IMR-90 (cell line): Measurements from ENCODE around the gene OTUB2. TPM values are rescaled to one million over a fixed set of nuclear protein-coding genes. Genes with fewer than 3 reads are reported as not detected.

ENCODE experiments used
- ATAC-seq: fragments of 200-7000 bp; cut with Tn5 transposase; 2 replicates; pipeline ENCODE4 v1.9.1; 2020; ENCODE audit warnings: low read depth, mild to moderate bottlenecking, moderate library complexity
- BruUV-seq: library from RNA; stranded (reverse); fragments of 400-500 nt; replicated peaks from 2 replicates; lab custom pipeline; 2021; lab: Mats Ljungman, UMichigan
- CTCF ChIA-PET: fragments of 300-600 bp; formaldehyde crosslinking; extraction: SDS; loops from one replicate; lab custom pipeline; 2021; ENCODE audit warnings: antibody characterized with exemption; lab: Yijun Ruan, JAX
- POLR2A ChIA-PET: fragments of 300-600 bp; sonication (Branson Sonifier 250); formaldehyde crosslinking; loops from one replicate; lab custom pipeline; 2022; ENCODE audit warnings: antibody characterized with exemption; ENCODE audit not compliant: unreplicated experiment; lab: Charles Lee
- DNase-seq: peaks from one replicate; pipeline ENCODE4 v3.0.0; 2013
- H2AFZ ChIP-seq: replicated peaks from 2 replicates; pipeline ENCODE3; 2013; ENCODE audit warnings: low read length, mild to moderate bottlenecking; ENCODE audit not compliant: poor library complexity
- H2AK5ac ChIP-seq: 2 replicates; pipeline ENCODE4 v1.6.1; 2013; ENCODE audit warnings: low read depth, low read length, inconsistent platforms
- H2AK9ac ChIP-seq: replicated peaks from 2 replicates; pipeline ENCODE3; 2013; ENCODE audit warnings: mild to moderate bottlenecking, low read depth, low read length, moderate library complexity; ENCODE audit not compliant: poor library complexity
- H2BK120ac ChIP-seq: 2 replicates; pipeline ENCODE4 v1.6.1; 2013; ENCODE audit warnings: low read depth, low read length, inconsistent platforms
- H2BK15ac ChIP-seq: 3 replicates; pipeline ENCODE4 v1.6.1; 2013; ENCODE audit warnings: low read depth, low read length, inconsistent platforms
- H2BK20ac ChIP-seq: 2 replicates; pipeline ENCODE4 v1.6.1; 2013; ENCODE audit warnings: low read depth, mild to moderate bottlenecking, inconsistent platforms, low read length, moderate library complexity
- H2BK5ac ChIP-seq: 2 replicates; pipeline ENCODE4 v1.6.1; 2013; ENCODE audit warnings: mild to moderate bottlenecking, low read depth, low read length, inconsistent platforms; ENCODE audit not compliant: poor library complexity, severe bottlenecking
- H3K14ac ChIP-seq: replicated peaks from 2 replicates; pipeline ENCODE4 v1.6.1; 2013; ENCODE audit warnings: low read depth, low read length, inconsistent platforms
- H3K18ac ChIP-seq: 2 replicates; pipeline ENCODE4 v1.6.1; 2013; ENCODE audit warnings: low read depth, low read length, control low read depth
- H3K23ac ChIP-seq: 2 replicates; pipeline ENCODE4 v1.6.1; 2013; ENCODE audit warnings: low read depth, low read length, inconsistent platforms
- H3K27ac ChIP-seq: 2 replicates; pipeline ENCODE4 v1.5.1; 2013; ENCODE audit warnings: mild to moderate bottlenecking, control low read depth, low read length; ENCODE audit not compliant: insufficient read depth
- H3K27me3 ChIP-seq: 2 replicates; pipeline ENCODE4 v1.6.1; 2013; ENCODE audit warnings: low read length; ENCODE audit not compliant: control insufficient read depth, insufficient read depth
- H3K36me3 ChIP-seq: 2 replicates; pipeline ENCODE4 v1.6.1; 2013; ENCODE audit warnings: low read length, mixed read lengths; ENCODE audit not compliant: control insufficient read depth, insufficient read depth
- H3K4ac ChIP-seq: 2 replicates; pipeline ENCODE4 v1.6.1; 2013; ENCODE audit warnings: low read depth, low read length, inconsistent platforms
- H3K4me1 ChIP-seq: 2 replicates; pipeline ENCODE4 v1.6.1; 2013; ENCODE audit warnings: low read length, mixed read lengths; ENCODE audit not compliant: control insufficient read depth, insufficient read depth
- H3K4me2 ChIP-seq: 2 replicates; pipeline ENCODE4 v1.6.1; 2013; ENCODE audit warnings: low read depth, mild to moderate bottlenecking, control low read depth, low read length, moderate library complexity
- H3K4me3 ChIP-seq: 2 replicates; pipeline ENCODE4 v1.5.1; 2013; ENCODE audit warnings: low read depth, mild to moderate bottlenecking, control low read depth, low read length, moderate library complexity; ENCODE audit not compliant: insufficient read depth
- H3K56ac ChIP-seq: 2 replicates; pipeline ENCODE4 v1.6.1; 2013; ENCODE audit warnings: low read length, inconsistent platforms; ENCODE audit not compliant: insufficient read depth; ENCODE audit errors: extremely low read depth
- H3K79me1 ChIP-seq, 2 experiments: 2 replicates each; pipeline ENCODE4 v1.6.1; 2013; ENCODE audit warnings: low read length in 2 of 2, inconsistent platforms in 1 of 2, low read depth in 1 of 2
- H3K9ac ChIP-seq: 2 replicates; pipeline ENCODE4 v1.6.1; 2013; ENCODE audit warnings: low read depth, low read length, control low read depth
- H3K9me1 ChIP-seq: 2 replicates; pipeline ENCODE4 v1.6.1; 2013; ENCODE audit warnings: low read length, inconsistent platforms; ENCODE audit not compliant: insufficient read depth
- H3K9me3 ChIP-seq: 2 replicates; pipeline ENCODE4 v1.6.1; 2013; ENCODE audit warnings: low read length; ENCODE audit not compliant: control insufficient read depth, insufficient read depth
- H4K20me1 ChIP-seq: 2 replicates; pipeline ENCODE4 v1.6.1; 2013; ENCODE audit warnings: low read length, inconsistent platforms; ENCODE audit not compliant: insufficient read depth
- H4K5ac ChIP-seq: 2 replicates; pipeline ENCODE4 v1.6.1; 2013; ENCODE audit warnings: mild to moderate bottlenecking, low read depth, low read length, control low read depth
- H4K8ac ChIP-seq, 2 experiments: 2 replicates each; pipeline ENCODE4 v1.6.1; 2013; ENCODE audit warnings: low read depth in 2 of 2, low read length in 2 of 2, control low read depth in 1 of 2, inconsistent platforms in 1 of 2
- H4K91ac ChIP-seq: 2 replicates; pipeline ENCODE4 v1.6.1; 2013; ENCODE audit warnings: low read depth, low read length, inconsistent platforms; ENCODE audit not compliant: insufficient read depth
- BHLHE40 ChIP-seq: fragments of 150-350 bp; IDR thresholded peaks from 2 replicates; pipeline ENCODE4 v1.6.1; 2016; ENCODE audit warnings: mild to moderate bottlenecking, low read depth, low read length
- ELK1 ChIP-seq: fragments of 150-350 bp; IDR thresholded peaks from 2 replicates; pipeline ENCODE4 v1.6.1; 2016; ENCODE audit warnings: low read depth, mild to moderate bottlenecking, low read length, moderate library complexity, borderline replicate concordance
- FOS ChIP-seq: fragments of 150-350 bp; IDR thresholded peaks from 2 replicates; pipeline ENCODE4 v1.6.1; 2016; ENCODE audit warnings: low read depth, low read length
- MAZ ChIP-seq: IDR thresholded peaks from 2 replicates; pipeline ENCODE4 v1.6.1; 2012; ENCODE audit warnings: low read depth, mild to moderate bottlenecking, low read length, improper control_type of control experiment, moderate library complexity, borderline replicate concordance
- MXI1 ChIP-seq: IDR thresholded peaks from 2 replicates; pipeline ENCODE4 v1.6.1; 2012; ENCODE audit warnings: low read depth, mild to moderate bottlenecking, low read length, moderate library complexity, borderline replicate concordance
- POLR2A ChIP-seq: IDR thresholded peaks from 2 replicates; pipeline ENCODE4 v1.6.1; 2012; ENCODE audit warnings: mild to moderate bottlenecking, low read depth, low read length
- RAD21 ChIP-seq: IDR thresholded peaks from 2 replicates; pipeline ENCODE4 v1.6.1; 2012; ENCODE audit warnings: low read length, improper control_type of control experiment
- RCOR1 ChIP-seq: IDR thresholded peaks from 2 replicates; pipeline ENCODE4 v1.6.1; 2012; ENCODE audit warnings: mild to moderate bottlenecking, low read length, improper control_type of control experiment; ENCODE audit not compliant: insufficient replicate concordance
- RFX5 ChIP-seq: IDR thresholded peaks from 2 replicates; pipeline ENCODE4 v1.8.0; 2012; ENCODE audit warnings: low read depth, mild to moderate bottlenecking, low read length, moderate library complexity
- SMC3 ChIP-seq: fragments of 150-350 bp; IDR thresholded peaks from 2 replicates; pipeline ENCODE4 v1.6.1; 2016; ENCODE audit warnings: low read depth, mild to moderate bottlenecking, antibody characterized with exemption, low read length, moderate library complexity
- USF2 ChIP-seq: fragments of 150-350 bp; IDR thresholded peaks from 2 replicates; pipeline ENCODE4 v1.6.1; 2017; ENCODE audit warnings: mild to moderate bottlenecking, antibody characterized with exemption, low read length, low read depth
- WGBS, 2 experiments: methylation state at CpG; one replicate each; pipeline versions ENCODE4 v1.1.5 to v1.1.7; 2013; ENCODE audit warnings: missing lambda C conversion rate in 2 of 2; ENCODE audit not compliant: insufficient read length in 1 of 2; ENCODE audit errors: extremely low coverage in 2 of 2; 5-methylcytosine and 5-hydroxymethylcytosine counted together
- dilution Hi-C: fragments of 300-500 bp; cut with HindIII; formaldehyde crosslinking; loops from one replicate; pipeline ENCODE4 v1.14.3; 2018; ENCODE audit warnings: low sequenced_read_pairs; ENCODE audit not compliant: unreplicated experiment
- in situ Hi-C: fragments of 300-500 bp; cut with MboI; formaldehyde crosslinking; loops from 3 replicates; pipeline ENCODE4 v1.14.3; 2019; ENCODE audit warnings: low sequenced_read_pairs, inconsistent platforms, mixed read lengths
- intact Hi-C: fragments of 100-400 bp; cut with micrococcal nuclease; formaldehyde crosslinking; loops from 2 replicates; pipeline ENCODE4 v1.10.0; 2022
- polyA plus RNA-seq, 3 experiments: library from polyadenylated mRNA; depleted of rRNA; stranded (reverse); fragments of >200 nt; gene quantifications; 2 replicates each; pipeline ENCODE4 v1.2.3, GENCODE V29; 2012; ENCODE audit warnings: low replicate concordance in 1 of 3
- total RNA-seq: library from RNA; depleted of rRNA; stranded (reverse); fragments of >200 nt; gene quantifications from 2 replicates; pipeline ENCODE4 v1.2.3, GENCODE V29; 2012

OTUB2 gene
- total and polyA plus RNA-seq, 2 of the 4 experiments (the other 2 are of a cell fraction), result 1.1 to 2.5 TPM

GRCh38 chr14:93994919-93995682, 31.0 kb upstream of the OTUB2 start:
- Histone ChIP-seq H3K36me3 (no peaks in the 10 kb centered on the region), H4K5ac (peak overlapping the region; percentile 13; the same call in 1 of the 2 replicates), H3K79me1 (no peaks in the 10 kb centered on the region), H3K4me2 (peak overlapping the region; percentile 7), H2BK15ac (0 out of 3 replicates have a peak overlapping the region, but pooled peaks have one; percentile 17), H2AFZ (peak overlapping the region; percentile 80), H4K20me1 (no peaks in the 10 kb centered on the region), H3K56ac (peak overlapping the region; percentile 41; the same call in 1 of the 2 replicates), H3K27ac (peak overlapping the region; percentile 21; the same call in 1 of the 2 replicates), H4K91ac (peak overlapping the region; percentile 48; the same call in 1 of the 2 replicates), H3K4me3 (no peak overlapping the region), H3K23ac (no peak overlapping the region), H3K18ac (peak overlapping the region; percentile 7; the same call in 1 of the 2 replicates), H2BK5ac (peak overlapping the region; percentile 30), H3K4ac (peak overlapping the region; percentile 33; the same call in 1 of the 2 replicates), H3K9ac (no peak overlapping the region), H2BK20ac (no peak overlapping the region), H3K4me1 (peaks cover 7% of the 10 kb centered on the region; the same call in 1 of the 2 replicates), H4K8ac (peak overlapping the region; percentile 55 to 68; a peak in 3 of 4 replicates), H3K9me3 (no peaks in the 10 kb centered on the region), H3K27me3 (peaks cover 3% of the 10 kb centered on the region; the same call in 1 of the 2 replicates), H3K14ac (no peak overlapping the region), H2AK5ac (peak overlapping the region; percentile 35; the same call in 1 of the 2 replicates), H2AK9ac (no peak overlapping the region), H3K9me1 (no peaks in the 10 kb centered on the region; the same call in 1 of the 2 replicates), H2BK120ac (no peak overlapping the region)
- ATAC-seq (peak; percentile 77), DNase-seq (peak; percentile 88)
- ChIA-PET CTCF (interaction anchor here (1.1 to 1.7 kb wide), 2 partner anchors 30 to 55 kb away, joined by 3 to 8 read pairs; no protein-coding TSS in a partner anchor), POLR2A (no interaction called here)
- intact Hi-C loops, result no loop called here
- in situ Hi-C loops, result no loop called here
- 23% methylated on average over 7 of the region's 13 CpGs; no CpG with 5 or more reads in 1 of the 2 experiments for WGBS, 2 experiments
- dilution Hi-C loops, result no loop called here
- TF ChIP-seq ELK1 (no peak), RAD21 (peak; percentile 21; the same call in 1 of the 2 replicates), MAZ (no peak), RCOR1 (peak; percentile 69), POLR2A (peak; percentile 58; the same call in 1 of the 2 replicates), MXI1 (0 out of 2 replicates have a peak, but pooled peaks have one; percentile 49), SMC3 (peak; percentile 12; the same call in 1 of the 2 replicates), FOS (peak; percentile 90), RFX5 (no peak), BHLHE40 (peak; percentile 30; the same call in 1 of the 2 replicates), USF2 (peak; percentile 83)
- BruUV-seq, result no TSS peak
